Prostate gland (tissue), 2 donors: Measurements from ENCODE around the gene PHACTR2.

ENCODE experiments used
- CTCF ChIP-seq, 4 experiments: fragments of 200-600 bp in 2 of 4; fragments of 450-650 bp in 2 of 4; sonication (generic) in 2 of 4; IDR thresholded peaks; 1 replicate in 3 of 4; 2 replicates in 1 of 4; pipeline ENCODE4 v1.5.1; 2016 to 2019; ENCODE audit warnings: antibody characterized with exemption in 4 of 4, mild to moderate bottlenecking in 2 of 4, moderate library complexity in 2 of 4
- POLR2AphosphoS5 ChIP-seq: sonication (generic); formaldehyde crosslinking; IDR thresholded peaks from one replicate; pipeline ENCODE4 v1.6.1; 2017; ENCODE audit warnings: antibody characterized with exemption

DNA sequence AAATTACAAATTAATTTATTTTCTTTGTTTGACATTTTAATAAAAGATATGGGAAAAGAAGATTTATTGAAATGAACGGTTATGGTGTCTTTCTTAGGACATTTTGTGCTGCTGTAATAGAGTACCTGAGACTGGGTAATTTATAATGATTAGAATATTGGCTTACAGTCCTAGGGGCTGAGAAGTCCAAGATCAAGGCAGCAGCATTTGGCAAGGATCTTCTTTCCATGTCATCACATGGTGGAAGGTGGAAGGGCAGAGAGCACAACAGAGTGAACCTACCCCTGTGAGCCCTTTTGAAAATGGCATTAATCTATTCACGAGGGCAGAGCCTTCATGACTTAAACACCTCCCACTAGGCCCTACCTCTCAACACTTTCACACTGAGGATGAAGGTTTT lies 89.7 kb downstream of the PHACTR2 start:
- TF ChIP-seq CTCF (IDR thresholded peaks at IDR 0.05) (no peak), POLR2AphosphoS5 (no peak)
